DMS114 treated with DMSO at 0.1 percent for 48 hours (cell line): ENCODE measurements around the gene MYCN.

Source experiments
- DNase-seq: peaks from one replicate; lab custom pipeline; 2025; ENCODE audit not compliant: unreplicated experiment; lab: John Stamatoyannopoulos, UW

Gene MYCN

DNA sequence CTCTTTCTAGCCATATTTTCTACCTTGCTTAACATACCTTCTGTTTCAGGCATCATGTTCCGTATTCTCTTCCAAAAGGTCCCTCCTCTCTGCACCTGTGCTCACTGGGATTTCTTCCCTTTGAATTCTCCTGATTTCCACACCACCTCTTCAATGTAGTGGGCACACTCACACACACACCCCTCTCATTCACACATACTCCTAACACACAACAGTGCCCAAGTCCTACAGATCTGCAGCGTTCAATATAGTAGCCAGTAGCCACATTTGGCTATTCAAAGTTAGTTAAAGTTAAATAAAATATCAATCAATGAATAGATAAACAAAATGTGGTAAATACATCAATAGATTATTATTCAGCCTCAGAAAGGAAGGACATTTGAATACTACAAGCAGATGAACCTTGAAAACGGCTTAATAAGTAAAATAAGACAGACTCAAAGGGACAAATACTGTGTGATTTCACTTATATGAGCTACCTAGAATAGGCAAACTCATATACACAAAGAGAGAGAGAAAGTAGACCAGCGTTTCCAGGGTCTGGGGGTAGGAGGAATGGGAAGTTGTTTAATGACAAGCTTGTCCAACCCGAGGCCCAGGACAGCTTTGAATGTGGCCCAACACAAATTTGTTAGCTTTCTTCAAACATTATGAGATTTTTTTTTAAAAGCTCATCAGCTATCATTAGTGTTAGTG, 34.4 kb downstream of the MYCN start:
- no peak for DNase-seq

DNA sequence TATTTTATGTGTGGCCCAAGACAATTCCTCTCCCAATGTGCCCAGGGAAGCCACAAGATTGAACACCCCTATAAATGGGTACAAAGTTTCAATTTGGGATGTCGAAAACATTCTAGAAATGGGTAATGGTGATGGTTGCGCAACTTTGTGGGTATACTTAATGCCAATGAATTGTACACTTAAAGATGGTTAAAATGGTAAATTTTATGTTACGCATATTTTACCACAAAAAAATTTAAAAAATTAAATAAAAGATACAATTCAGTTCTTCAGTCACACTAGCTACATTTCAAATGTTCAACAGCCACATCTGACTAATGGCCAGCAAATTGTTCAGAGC, 34.9 kb downstream of the MYCN start:
- no peak for DNase-seq

DNA sequence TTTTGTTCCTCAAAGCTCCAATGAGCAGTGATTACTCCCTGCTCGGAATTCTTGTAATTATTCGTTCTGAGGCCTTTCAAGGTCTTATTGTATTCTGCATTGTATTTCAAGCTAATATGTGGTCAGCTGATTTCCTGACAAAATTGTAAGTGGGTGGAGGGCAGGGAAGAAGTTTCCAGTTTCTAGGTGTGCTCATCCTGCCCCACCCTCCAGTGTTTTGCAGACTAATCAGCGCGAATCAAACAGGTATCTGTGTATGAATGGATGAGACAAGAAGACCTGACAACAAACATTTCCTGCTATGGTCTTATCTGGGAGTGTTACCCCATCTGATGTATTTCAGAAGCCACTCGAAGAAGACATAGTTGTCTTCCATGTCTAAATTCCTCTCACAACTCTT, 35.3 kb downstream of the MYCN start:
- DNase-seq = no peak

DNA sequence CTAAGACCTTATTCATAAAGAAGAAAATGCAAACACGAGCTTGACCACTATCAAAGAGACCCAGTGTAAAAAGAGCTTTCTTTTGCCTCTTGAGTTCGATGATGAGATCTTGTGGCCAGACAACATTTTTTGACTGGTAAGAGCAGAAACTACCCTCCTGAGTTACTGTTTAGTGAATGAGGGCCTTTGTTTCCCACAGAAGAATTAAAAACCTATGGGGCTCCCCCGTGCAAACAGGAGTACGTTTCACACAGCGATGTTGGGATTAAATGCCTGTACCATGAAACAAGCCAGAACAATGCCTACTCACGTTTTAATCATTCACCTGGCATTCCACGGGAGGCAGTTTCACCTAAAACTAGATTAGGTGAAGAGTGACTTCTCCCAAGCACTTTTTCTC, 36.0 kb downstream of the MYCN start:
- no peak for DNase-seq

DNA sequence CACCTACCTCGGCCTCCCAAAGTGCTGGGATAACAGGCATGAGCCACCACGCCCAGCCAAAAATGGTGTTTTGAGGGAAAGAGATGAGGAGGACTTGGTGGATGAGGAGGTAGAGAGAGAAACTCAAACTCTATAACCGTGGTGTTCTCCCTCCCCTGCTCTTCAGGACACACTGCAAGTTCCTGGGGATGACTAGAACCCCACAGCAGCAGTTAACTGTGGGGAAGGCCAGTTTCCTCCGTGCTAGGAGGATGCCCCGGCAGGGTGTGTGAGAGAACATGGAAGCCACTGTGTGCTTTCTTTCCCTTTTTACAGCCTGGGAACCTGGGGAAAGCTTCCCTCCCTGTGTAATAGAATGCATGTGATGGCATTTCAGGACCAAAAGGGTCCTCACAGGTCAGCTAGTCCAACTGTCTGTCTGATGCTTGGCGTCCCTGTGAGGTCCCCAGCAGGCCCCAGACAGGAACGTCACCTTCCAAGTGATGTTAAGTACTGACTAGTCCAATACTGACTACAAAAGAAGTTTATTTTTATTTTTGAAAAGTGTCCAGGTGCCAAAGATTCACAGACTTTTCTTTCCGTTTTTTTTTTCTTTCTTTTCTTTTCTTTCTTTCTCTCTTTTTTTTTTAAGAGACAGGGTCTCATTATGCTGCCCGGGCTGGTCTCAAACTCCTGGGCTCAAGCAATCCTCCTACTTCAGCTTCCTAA, 38.9 kb downstream of the MYCN start:
- DNase-seq = no peak

DNA sequence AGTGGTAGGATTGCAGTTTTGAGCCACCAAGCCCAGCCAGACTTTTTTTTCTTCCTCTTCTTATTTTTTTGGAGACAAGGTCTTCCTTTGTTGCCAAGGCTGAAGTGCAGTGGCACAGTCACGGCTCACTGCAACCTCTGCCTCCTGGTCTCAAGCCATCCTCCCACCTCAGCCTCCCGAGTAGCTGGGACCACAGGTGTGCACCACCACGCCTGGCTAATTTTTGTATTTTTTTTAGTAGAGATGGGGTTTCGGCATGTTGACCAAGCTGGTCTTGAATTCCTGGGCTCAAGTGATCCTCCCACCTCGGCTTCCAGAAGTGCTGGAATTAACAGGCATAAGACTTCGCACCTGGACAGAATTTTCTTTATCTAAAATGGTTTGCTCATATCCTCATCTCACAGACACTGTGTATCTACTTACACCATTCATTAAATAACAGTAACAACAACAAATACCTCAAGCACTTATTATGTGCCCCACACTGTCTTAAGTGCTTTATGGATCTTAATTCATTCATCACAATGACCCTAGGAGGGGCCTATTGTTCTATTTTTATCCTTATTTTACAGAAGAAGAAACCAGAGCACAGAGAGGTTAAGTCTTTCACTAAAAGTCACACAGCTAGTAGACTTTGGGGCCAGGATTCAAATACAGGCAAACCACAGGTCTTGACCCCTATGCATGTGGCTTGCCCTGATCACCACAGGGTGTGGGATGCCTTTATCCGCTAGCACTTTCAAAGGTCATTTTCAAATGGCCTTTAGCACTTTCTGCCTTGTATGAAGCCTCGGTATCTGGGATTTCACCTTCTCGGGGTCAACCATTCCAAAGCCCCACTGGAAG, 39.6 kb downstream of the MYCN start:
- no peak for DNase-seq

DNA sequence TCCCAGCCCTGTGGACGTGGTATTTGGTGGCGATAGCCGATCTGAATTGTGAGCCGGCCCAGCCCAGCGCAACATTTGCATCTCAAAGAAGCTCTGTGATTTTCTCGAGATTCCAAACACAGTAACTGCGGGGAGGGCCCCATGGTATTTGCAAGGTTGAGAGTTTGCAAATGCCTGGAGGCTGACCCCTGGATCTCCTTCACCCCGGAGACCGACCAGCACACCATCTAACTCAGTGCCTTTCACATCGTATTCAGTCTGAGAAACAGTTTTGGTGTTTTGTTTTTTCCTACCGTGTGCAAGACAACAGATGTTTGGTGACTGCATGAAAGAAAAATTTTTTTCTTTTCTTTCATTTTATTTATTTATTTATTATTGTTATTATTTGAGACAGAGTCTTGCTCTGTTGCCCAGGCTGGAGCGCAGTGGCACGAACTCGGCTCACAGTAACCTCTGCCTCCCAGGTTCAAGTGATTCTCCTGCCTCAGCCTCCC, 40.3 kb downstream of the MYCN start:
- DNase-seq = no peak

DNA sequence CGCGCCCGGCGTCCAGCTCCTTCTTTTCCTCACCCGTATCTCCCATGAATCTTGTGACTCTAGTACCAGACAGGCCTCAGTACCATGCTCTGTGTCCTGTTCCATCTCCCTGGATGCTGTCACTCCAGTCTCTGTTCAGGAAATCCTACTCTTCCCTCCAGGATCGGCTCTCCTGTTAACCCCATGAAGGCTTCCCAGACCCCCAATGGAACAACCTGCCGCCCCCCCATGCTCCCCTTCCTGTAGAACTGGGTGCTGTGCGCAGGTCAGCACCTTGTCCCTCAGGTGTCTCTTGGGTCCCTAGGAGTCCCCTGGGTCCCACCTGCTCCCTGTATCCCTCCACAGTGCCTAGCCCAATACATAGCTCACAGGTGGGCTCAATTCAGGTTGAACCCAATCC, 41.3 kb downstream of the MYCN start:
- no peak for DNase-seq

DNA sequence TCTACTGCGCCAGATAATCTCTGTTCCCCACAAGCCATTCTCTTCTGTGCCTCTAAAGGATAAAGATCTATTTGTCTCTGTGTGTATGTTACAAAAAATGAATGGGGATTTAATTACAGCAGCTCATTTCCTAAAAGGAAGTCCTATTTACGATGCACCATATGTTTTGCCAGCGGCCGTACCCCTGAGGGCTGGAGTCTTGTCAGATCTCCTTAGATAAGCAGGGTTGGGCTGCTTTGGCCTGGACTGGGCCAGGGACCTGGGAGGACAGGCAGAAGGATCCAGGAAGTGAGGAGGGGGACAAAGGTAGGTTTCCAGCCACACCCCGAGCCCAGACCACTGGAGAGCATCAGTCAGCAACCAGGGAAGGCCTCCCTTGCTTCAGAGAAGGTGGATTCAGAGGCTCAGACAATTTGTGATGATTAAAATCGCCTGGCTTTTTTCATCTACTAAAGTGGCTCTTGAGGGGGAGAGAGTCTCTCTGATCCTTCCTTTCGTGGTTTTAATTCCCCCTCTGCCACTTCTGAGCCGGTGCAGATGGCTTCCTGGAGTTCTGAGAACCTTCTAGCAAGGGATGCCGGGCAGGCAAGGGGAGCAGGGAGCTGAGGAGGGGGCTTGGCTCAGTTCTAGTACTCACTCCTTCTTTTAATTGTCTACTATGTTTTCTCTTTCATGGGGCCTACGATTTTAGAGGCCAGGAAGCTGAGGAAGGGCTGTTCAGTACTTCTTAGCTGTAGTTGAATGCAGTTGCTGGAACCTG, 42.1 kb downstream of the MYCN start:
- DNase-seq = no peak

DNA sequence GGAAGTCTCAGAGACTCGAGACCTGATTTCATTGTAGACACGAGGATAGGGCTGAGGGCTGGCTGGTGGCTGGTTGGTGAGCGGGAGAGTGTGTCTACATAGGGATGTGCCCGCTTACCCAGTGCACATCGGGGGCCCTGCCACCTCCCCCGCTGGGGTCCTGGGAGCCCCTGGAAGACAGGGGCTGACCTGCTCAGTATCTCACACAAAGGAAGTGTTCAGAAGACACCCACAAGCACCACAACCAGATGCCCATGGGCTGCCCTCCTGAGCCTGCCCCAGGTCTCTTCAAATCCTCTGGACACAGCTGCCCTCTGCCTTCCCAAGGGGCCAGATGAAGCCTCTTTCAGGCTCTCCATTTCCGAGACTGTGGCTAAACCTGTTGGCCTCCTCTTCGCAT, 43.1 kb downstream of the MYCN start:
- no peak for DNase-seq

DNA sequence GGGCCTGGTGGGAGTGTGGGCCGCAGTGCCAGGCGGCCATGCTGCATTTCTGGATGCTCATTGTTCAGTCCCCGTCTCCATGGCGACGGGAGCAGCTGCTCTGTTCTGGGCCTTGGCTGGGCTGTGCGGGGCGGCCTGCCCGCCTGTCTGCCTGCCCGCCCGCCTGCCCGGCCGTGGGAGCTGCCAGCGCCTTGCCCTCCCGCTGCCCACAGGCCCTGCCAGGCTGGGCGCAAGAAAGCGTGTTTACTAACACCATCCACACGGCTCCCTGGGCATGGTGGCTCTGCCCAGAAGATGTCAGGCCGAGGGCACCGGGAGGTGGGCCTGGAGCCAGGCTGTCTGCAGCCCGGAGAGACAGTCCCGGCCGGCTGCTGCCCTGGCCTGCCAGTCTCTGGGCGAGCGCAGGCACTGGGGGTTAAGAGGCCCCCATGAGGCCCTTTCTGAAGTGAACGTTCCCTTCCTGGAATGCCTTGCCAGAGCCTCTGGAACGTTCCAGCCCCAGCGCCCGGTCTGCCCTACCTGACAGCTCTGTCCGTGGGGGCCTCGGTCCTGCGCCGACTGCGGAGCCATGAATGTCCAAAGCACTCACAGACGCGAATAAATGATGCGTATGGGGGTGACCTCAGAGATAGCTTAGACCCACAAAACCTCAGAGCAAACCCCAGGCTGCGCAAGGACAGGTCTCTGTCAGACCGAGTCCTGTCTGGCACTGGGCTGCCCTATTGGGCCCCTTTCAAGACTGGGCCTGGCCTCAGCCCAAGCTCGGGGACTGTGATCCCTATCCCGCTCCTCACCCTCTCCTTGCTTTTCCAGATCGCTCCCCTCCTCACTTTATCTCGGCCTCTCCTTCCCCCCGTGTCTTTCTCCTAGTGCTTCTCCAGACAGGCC, 44.3 kb downstream of the MYCN start:
- DNase-seq = no peak

DNA sequence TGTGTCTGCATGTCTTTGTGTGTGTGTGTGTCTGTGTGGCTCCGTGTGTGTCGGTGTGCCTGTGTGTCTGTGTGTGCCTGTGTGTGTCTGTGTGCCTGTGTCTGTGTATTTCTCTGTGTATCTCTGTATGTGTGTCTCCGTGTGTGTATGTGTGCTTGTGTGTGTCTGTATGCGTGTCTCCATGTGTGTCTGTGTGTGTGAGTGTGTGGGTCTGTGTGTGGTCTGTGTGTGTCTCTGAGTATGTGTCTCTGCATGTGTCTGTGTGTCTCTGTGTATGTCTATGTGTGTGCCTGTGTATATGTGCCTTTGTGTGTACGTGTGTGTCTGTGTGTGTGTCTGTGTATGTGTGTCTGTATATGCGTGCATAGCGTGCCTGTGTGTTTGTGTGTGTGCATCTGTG, 45.2 kb downstream of the MYCN start:
- DNase-seq = no peak

DNA sequence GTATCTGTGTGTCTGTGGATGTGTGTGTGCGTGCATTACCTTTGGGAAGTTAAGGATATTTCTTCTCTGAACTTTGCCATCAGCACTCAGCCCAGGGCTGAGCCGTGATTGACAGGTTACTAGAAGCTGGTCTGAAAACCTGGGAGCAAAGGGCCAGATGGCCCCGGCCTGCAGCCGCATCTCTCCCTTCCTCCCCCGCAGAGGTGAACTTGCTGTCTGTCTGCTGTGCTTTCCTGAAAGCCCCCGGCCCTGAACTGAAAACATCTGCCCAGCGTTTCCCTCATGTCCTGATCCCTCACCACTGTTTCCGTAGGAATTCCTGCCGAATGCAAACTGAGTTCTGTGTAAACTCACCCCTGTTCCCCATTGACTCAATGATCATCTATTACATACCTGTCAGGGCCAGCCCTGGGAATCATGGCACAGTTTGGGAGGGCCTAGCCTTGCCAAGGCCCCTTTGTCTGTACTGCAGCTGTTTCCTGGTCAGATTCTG, 45.8 kb downstream of the MYCN start:
- DNase-seq = no peak

DNA sequence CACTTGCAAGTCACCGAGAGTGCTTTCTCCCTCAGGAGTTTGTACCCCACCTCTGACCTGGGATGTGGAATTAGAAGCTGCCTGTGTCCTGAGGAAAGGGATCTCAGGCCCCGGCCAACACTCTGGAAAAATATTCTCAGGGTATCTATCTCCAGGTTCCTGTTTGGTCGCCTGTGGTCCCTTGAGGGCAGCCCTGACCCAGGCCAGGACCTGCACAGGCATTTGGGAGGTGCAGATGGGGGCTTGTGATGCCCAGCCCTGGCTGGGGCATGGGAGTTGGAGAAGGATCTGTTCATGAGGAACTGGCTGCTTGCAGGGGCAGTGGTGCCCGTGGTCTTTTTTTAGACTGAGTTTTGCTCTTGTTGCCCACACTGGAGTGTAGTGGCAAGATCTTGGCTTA, 46.3 kb downstream of the MYCN start:
- DNase-seq = no peak

DNA sequence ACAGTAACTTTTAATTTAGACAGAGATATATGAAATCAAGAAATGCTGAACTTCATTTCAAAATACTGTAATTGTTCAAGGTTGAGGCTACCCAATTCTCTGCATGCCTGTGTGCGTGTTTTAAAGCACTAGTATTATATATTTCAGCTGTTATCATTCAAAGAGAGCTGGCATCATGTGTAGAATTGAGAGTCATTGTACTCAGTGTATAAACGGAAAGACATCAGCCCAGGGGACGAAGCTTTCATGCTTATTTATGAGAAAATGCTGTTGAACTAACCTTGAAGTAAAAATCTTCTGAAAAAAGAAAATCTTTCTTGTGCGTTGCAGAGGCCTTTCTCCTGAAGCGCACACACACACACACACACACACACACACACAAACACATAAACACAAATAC, 48.4 kb downstream of the MYCN start:
- DNase-seq = no peak

DNA sequence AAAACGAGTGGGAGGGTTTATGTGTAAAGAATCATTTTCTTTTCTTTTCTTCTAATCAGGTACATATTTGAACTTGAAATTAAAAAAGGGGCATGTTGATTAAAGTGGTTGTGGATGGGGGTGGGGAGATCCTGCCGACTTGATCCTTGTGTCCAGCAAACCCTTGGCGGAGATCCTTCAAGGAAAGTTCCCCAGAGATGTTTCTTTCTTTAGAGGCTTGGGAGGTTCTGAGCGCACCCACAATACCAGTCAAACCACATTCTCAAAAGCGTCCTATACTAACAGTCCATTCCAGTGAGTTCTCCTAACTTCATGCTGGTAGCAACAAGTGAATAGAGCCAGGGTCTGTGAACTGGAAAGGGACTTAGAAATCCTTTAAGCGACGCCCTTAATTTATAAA, 49.2 kb downstream of the MYCN start:
- no peak for DNase-seq

DNA sequence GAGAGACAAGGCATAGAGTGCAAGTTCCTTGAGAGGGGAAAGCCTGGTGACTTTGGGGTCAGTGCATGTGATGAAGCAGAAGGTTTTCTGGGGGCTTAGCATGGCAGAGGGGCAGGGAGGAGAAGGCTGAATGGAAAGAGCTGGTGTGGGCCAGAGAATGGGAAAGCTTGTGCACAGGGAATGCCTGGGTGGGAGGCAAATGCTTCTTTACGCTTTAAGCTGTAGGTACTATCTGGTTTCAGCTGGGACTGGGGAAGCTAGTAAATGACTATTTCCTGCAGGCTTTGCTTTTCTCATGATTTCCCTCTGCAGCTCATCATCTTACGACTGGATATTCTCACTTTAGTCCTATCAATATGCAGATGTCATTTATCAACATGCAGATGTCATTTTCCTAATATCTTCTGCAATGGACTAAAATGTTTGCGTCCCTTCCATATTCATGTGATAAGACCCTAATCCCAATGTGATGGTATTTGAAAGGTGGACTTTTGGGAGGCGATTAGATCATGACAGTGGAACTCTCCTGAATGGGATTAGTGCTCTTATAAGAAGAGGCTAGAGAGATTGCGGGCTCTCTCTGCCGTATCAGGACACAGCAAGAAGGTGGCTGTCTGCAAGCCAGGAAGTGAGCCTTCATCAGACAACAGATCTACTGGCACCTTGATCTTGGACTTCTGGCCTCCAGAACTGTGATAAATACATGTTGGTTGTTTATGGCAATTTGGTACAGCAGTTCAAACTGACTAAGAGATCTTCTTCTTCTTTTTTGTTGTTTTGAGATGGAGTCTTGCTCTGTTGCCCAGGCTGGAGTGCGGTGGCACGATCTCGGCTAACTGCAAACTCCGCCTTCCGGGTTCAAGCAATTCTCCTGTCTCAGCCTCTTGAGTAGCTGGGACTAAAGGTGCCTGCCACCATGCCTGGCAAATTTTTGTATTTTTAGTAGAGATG, 50.1 kb downstream of the MYCN start:
- no peak for DNase-seq

DNA sequence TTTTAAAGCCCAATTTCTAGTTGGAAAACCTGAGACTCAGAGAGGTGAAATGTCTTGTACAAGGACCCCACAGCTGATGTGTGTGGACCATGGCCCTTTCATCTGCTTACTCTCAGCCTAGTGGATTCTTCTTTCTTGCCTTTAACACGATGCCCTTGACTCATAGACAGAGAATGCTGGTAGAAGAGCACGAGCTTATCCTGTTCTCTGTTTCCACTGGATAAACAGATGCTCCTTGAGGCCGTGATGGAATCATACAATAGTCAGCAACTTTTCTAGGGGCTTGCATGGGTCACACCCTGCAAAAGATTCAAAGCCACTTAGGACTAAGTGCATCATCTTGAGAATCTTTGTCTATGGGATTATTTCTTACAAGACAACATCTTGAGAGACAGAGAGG, 50.9 kb downstream of the MYCN start:
- DNase-seq = no peak
